HepG2 (cell line): ENCODE data around the gene CCNL1. TPM values are rescaled to one million over a fixed set of nuclear protein-coding genes. Genes with fewer than 3 reads are reported as not detected.

Source experiments
- HOXA9 ChIP-seq: sonication (generic); formaldehyde crosslinking; IDR thresholded peaks from 2 replicates; pipeline ENCODE4 v1.8.1; 2022; ENCODE audit warnings: missing genetic modification reagents, mild to moderate bottlenecking, moderate library complexity, borderline replicate concordance
- ZNF251 ChIP-seq: sonication (generic); formaldehyde crosslinking; IDR thresholded peaks from 2 replicates; pipeline ENCODE4 v1.9.0; 2021; ENCODE audit warnings: mild to moderate bottlenecking, missing genetic modification reagents
- ZNF512 ChIP-seq: sonication (generic); formaldehyde crosslinking; IDR thresholded peaks from 2 replicates; pipeline ENCODE4 v1.4.0; 2020; ENCODE audit warnings: mild to moderate bottlenecking, missing genetic modification reagents
- ZNF609 ChIP-seq: sonication (generic); formaldehyde crosslinking; IDR thresholded peaks from 2 replicates; pipeline ENCODE4 v1.4.0; 2020; ENCODE audit warnings: mild to moderate bottlenecking, missing genetic modification reagents, borderline replicate concordance
- ZNF775 ChIP-seq: sonication (generic); formaldehyde crosslinking; IDR thresholded peaks from 2 replicates; pipeline ENCODE4 v1.4.0; 2020; ENCODE audit warnings: missing genetic modification reagents, mild to moderate bottlenecking, moderate library complexity, borderline replicate concordance
- polyA plus RNA-seq, 8 experiments: library from polyadenylated mRNA; depleted of rRNA in 3 of 8; stranded (reverse) in 7 of 8; unstranded in 1 of 8; fragments of >200 nt; fragmentation: Illumina TruSeq in 4 of 8; extraction: Trizol in 4 of 8; gene quantifications; 2 replicates each; pipeline versions ENCODE4 v1.2.1 to v1.2.3, GENCODE V29; 2011 to 2016; ENCODE audit warnings: low read depth in 4 of 8, missing spikeins in 1 of 8, mixed read lengths in 1 of 8; ENCODE audit not compliant: insufficient read depth in 1 of 8
- total RNA-seq, 5 experiments: library from RNA; depleted of rRNA; stranded (reverse); fragments of >200 nt; fragmentation: Illumina TruSeq; extraction: Trizol; gene quantifications; 2 replicates each; pipeline ENCODE4 v1.2.3, GENCODE V29; 2016; ENCODE audit warnings: low read depth in 1 of 5
- TF ChIP-seq, protein P1 (sequence below), 2 experiments: IDR thresholded peaks; 2 replicates each; pipeline ENCODE4 v1.6.1; 2011 to 2012; ENCODE audit warnings: low read length in 2 of 2, borderline replicate concordance in 1 of 2, low read depth in 1 of 2, mild to moderate bottlenecking in 1 of 2, moderate library complexity in 1 of 2
- TF ChIP-seq, protein P2 (sequence below): sonication (generic); formaldehyde crosslinking; IDR thresholded peaks from 2 replicates; pipeline ENCODE4 v1.5.0; 2020; ENCODE audit warnings: mild to moderate bottlenecking, missing genetic modification reagents

CCNL1 gene
- total and polyA plus RNA-seq, 2 of the 13 experiments (the other 11 are each of a cell fraction or from before 2014, with no cell fraction given) = 151 to 303 TPM

- peak; percentile 1; the same call in 1 of the 2 replicates for TF ChIP-seq ZNF775 (CRISPR knock-in tag)
- TF ChIP-seq, protein P1, sequence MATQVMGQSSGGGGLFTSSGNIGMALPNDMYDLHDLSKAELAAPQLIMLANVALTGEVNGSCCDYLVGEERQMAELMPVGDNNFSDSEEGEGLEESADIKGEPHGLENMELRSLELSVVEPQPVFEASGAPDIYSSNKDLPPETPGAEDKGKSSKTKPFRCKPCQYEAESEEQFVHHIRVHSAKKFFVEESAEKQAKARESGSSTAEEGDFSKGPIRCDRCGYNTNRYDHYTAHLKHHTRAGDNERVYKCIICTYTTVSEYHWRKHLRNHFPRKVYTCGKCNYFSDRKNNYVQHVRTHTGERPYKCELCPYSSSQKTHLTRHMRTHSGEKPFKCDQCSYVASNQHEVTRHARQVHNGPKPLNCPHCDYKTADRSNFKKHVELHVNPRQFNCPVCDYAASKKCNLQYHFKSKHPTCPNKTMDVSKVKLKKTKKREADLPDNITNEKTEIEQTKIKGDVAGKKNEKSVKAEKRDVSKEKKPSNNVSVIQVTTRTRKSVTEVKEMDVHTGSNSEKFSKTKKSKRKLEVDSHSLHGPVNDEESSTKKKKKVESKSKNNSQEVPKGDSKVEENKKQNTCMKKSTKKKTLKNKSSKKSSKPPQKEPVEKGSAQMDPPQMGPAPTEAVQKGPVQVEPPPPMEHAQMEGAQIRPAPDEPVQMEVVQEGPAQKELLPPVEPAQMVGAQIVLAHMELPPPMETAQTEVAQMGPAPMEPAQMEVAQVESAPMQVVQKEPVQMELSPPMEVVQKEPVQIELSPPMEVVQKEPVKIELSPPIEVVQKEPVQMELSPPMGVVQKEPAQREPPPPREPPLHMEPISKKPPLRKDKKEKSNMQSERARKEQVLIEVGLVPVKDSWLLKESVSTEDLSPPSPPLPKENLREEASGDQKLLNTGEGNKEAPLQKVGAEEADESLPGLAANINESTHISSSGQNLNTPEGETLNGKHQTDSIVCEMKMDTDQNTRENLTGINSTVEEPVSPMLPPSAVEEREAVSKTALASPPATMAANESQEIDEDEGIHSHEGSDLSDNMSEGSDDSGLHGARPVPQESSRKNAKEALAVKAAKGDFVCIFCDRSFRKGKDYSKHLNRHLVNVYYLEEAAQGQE (IDR thresholded peaks at IDR 0.05; ENCODE audit: borderline replicate concordance in 1 of 2, low read depth in 1 of 2, low read length in 2 of 2) = peak in 1 of 2 experiments; percentile 83; a peak in 1 of 4 replicates
- TF ChIP-seq HOXA9 = peak; percentile 92; the same call in 1 of the 2 replicates
- TF ChIP-seq, protein P2, sequence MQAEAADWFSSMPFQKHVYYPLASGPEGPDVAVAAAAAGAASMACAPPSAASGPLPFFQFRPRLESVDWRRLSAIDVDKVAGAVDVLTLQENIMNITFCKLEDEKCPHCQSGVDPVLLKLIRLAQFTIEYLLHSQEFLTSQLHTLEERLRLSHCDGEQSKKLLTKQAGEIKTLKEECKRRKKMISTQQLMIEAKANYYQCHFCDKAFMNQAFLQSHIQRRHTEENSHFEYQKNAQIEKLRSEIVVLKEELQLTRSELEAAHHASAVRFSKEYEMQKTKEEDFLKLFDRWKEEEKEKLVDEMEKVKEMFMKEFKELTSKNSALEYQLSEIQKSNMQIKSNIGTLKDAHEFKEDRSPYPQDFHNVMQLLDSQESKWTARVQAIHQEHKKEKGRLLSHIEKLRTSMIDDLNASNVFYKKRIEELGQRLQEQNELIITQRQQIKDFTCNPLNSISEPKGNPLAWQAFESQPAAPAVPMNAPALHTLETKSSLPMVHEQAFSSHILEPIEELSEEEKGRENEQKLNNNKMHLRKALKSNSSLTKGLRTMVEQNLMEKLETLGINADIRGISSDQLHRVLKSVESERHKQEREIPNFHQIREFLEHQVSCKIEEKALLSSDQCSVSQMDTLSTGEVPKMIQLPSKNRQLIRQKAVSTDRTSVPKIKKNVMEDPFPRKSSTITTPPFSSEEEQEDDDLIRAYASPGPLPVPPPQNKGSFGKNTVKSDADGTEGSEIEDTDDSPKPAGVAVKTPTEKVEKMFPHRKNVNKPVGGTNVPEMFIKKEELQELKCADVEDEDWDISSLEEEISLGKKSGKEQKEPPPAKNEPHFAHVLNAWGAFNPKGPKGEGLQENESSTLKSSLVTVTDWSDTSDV = peak; percentile 43
- 0 out of 2 replicates have a peak, but pooled peaks have one; percentile 47 for TF ChIP-seq ZNF251 (CRISPR knock-in tag)
- TF ChIP-seq ZNF512 (CRISPR knock-in tag) = 0 out of 2 replicates have a peak, but pooled peaks have one; percentile 72
- peak; percentile 90 for TF ChIP-seq ZNF609 (CRISPR knock-in tag)
These were observed at the start of gene CCNL1 (continued) for GRCh38 chr3:157159762-157160657.
